HepG2 (cell line): ENCODE data around the gene SIAH1. TPM values are rescaled to one million over a fixed set of nuclear protein-coding genes. Genes with fewer than 3 reads are reported as not detected.

Source experiments
- ARID3A ChIP-seq: IDR thresholded peaks from 2 replicates; pipeline ENCODE4 v1.6.1; 2012; ENCODE audit warnings: low read depth, low read length, improper control_type of control experiment
- BRD4 ChIP-seq: sonication (generic); formaldehyde crosslinking; IDR thresholded peaks from 2 replicates; pipeline ENCODE4 v1.4.0; 2020; ENCODE audit warnings: missing genetic modification reagents
- CAMTA2 ChIP-seq: sonication (generic); formaldehyde crosslinking; IDR thresholded peaks from 2 replicates; pipeline ENCODE4 v1.4.0; 2020; ENCODE audit warnings: mild to moderate bottlenecking, missing genetic modification reagents, borderline replicate concordance
- CBX2 ChIP-seq, 2 experiments: fragments of 200-600 bp in 1 of 2; sonication (generic); formaldehyde crosslinking in 1 of 2; IDR thresholded peaks; 2 replicates each; pipeline versions ENCODE4 v1.7.0 to v1.8.1; 2018 to 2022; ENCODE audit warnings: low read depth in 2 of 2, low read length in 1 of 2, mild to moderate bottlenecking in 1 of 2, missing genetic modification reagents in 1 of 2
- FIP1L1 ChIP-seq: fragments of 200-400 bp; formaldehyde crosslinking; IDR thresholded peaks from 2 replicates; pipeline ENCODE4 v1.6.1; 2018; ENCODE audit warnings: low read depth, mild to moderate bottlenecking, low read length, moderate library complexity, borderline replicate concordance; ENCODE audit not compliant: insufficient read depth
- FOSL2 ChIP-seq: sonication (generic); formaldehyde crosslinking; IDR thresholded peaks from 2 replicates; pipeline ENCODE4 v1.4.0; 2020; ENCODE audit warnings: missing genetic modification reagents
- GZF1 ChIP-seq: sonication (generic); formaldehyde crosslinking; IDR thresholded peaks from 2 replicates; pipeline ENCODE4 v1.5.1; 2020; ENCODE audit warnings: mild to moderate bottlenecking, missing genetic modification reagents
- KAT7 ChIP-seq: IDR thresholded peaks from 2 replicates; pipeline ENCODE4 v1.6.1; 2018; ENCODE audit warnings: borderline replicate concordance, missing compliant biosample characterization
- KDM6A ChIP-seq: IDR thresholded peaks from 2 replicates; pipeline ENCODE4 v1.6.1; 2016; ENCODE audit warnings: low read depth
- KLF6 ChIP-seq: IDR thresholded peaks from 2 replicates; pipeline ENCODE4 v1.8.0; 2016; ENCODE audit warnings: missing biosample characterization, missing genetic modification reagents
- MAFF ChIP-seq: IDR thresholded peaks from 2 replicates; pipeline ENCODE4 v1.6.1; 2011; ENCODE audit warnings: low read depth, low read length, improper control_type of control experiment
- MTA3 ChIP-seq: sonication (generic); formaldehyde crosslinking; IDR thresholded peaks from 2 replicates; pipeline ENCODE4 v1.4.0; 2020; ENCODE audit warnings: missing genetic modification reagents
- MXD4 ChIP-seq: IDR thresholded peaks from 2 replicates; pipeline ENCODE4 v1.6.1; 2016; ENCODE audit warnings: mild to moderate bottlenecking, missing biosample characterization, missing genetic modification reagents
- NFKBIZ ChIP-seq: IDR thresholded peaks from 2 replicates; pipeline ENCODE4 v1.6.1; 2018; ENCODE audit warnings: missing genetic modification reagents, missing compliant biosample characterization
- POGZ ChIP-seq: sonication (generic); formaldehyde crosslinking; IDR thresholded peaks from 2 replicates; pipeline ENCODE4 v1.4.0; 2020; ENCODE audit warnings: mild to moderate bottlenecking, missing genetic modification reagents
- SMC3 ChIP-seq: IDR thresholded peaks from 2 replicates; pipeline ENCODE4 v1.6.1; 2011; ENCODE audit warnings: low read length, improper control_type of control experiment
- SPEN ChIP-seq: sonication (generic); formaldehyde crosslinking; IDR thresholded peaks from 2 replicates; pipeline ENCODE4 v1.5.1; 2020; ENCODE audit warnings: low read depth, mild to moderate bottlenecking, missing genetic modification reagents
- TEAD3 ChIP-seq: optimal IDR thresholded peaks from 2 replicates; pipeline ENCODE3; 2016; ENCODE audit warnings: borderline replicate concordance
- ZBTB42 ChIP-seq: sonication (generic); formaldehyde crosslinking; IDR thresholded peaks from 2 replicates; pipeline ENCODE4 v1.5.0; 2020; ENCODE audit warnings: mild to moderate bottlenecking, missing genetic modification reagents
- ZNF225 ChIP-seq: sonication (generic); formaldehyde crosslinking; IDR thresholded peaks from 2 replicates; pipeline ENCODE4 v1.4.0; 2020; ENCODE audit warnings: mild to moderate bottlenecking, missing genetic modification reagents
- ZNF331 ChIP-seq: sonication (generic); formaldehyde crosslinking; IDR thresholded peaks from 2 replicates; pipeline ENCODE4 v1.4.0; 2020; ENCODE audit warnings: missing genetic modification reagents
- ZNF558 ChIP-seq: sonication (generic); formaldehyde crosslinking; IDR thresholded peaks from 2 replicates; pipeline ENCODE4 v1.9.0; 2022; ENCODE audit warnings: mild to moderate bottlenecking, missing genetic modification reagents, borderline replicate concordance
- ZNF614 ChIP-seq: IDR thresholded peaks from 2 replicates; pipeline ENCODE4 v1.6.1; 2018; ENCODE audit warnings: missing biosample characterization, missing genetic modification reagents, inconsistent platforms, borderline replicate concordance
- polyA plus RNA-seq, 8 experiments: library from polyadenylated mRNA; depleted of rRNA in 3 of 8; stranded (reverse) in 7 of 8; unstranded in 1 of 8; fragments of >200 nt; fragmentation: Illumina TruSeq in 4 of 8; extraction: Trizol in 4 of 8; gene quantifications; 2 replicates each; pipeline versions ENCODE4 v1.2.1 to v1.2.3, GENCODE V29; 2011 to 2016; ENCODE audit warnings: low read depth in 4 of 8, missing spikeins in 1 of 8, mixed read lengths in 1 of 8; ENCODE audit not compliant: insufficient read depth in 1 of 8
- total RNA-seq, 5 experiments: library from RNA; depleted of rRNA; stranded (reverse); fragments of >200 nt; fragmentation: Illumina TruSeq; extraction: Trizol; gene quantifications; 2 replicates each; pipeline ENCODE4 v1.2.3, GENCODE V29; 2016; ENCODE audit warnings: low read depth in 1 of 5
- TF ChIP-seq, protein P1 (sequence below), 2 experiments: sonication (generic) in 1 of 2; formaldehyde crosslinking in 1 of 2; IDR thresholded peaks; 2 replicates each; pipeline versions ENCODE4 v1.4.0 to v1.6.1; 2018 to 2020; ENCODE audit warnings: missing genetic modification reagents in 2 of 2, borderline replicate concordance in 1 of 2, low read depth in 1 of 2, mild to moderate bottlenecking in 1 of 2, missing biosample characterization in 1 of 2
- TF ChIP-seq, protein P2 (sequence below): sonication (generic); formaldehyde crosslinking; IDR thresholded peaks from 2 replicates; pipeline ENCODE4 v1.5.0; 2020; ENCODE audit warnings: mild to moderate bottlenecking, missing genetic modification reagents

SIAH1 gene
- total and polyA plus RNA-seq, 2 of the 13 experiments (the other 11 are each of a cell fraction or from before 2014, with no cell fraction given), result 16.0 to 28.6 TPM

DNA sequence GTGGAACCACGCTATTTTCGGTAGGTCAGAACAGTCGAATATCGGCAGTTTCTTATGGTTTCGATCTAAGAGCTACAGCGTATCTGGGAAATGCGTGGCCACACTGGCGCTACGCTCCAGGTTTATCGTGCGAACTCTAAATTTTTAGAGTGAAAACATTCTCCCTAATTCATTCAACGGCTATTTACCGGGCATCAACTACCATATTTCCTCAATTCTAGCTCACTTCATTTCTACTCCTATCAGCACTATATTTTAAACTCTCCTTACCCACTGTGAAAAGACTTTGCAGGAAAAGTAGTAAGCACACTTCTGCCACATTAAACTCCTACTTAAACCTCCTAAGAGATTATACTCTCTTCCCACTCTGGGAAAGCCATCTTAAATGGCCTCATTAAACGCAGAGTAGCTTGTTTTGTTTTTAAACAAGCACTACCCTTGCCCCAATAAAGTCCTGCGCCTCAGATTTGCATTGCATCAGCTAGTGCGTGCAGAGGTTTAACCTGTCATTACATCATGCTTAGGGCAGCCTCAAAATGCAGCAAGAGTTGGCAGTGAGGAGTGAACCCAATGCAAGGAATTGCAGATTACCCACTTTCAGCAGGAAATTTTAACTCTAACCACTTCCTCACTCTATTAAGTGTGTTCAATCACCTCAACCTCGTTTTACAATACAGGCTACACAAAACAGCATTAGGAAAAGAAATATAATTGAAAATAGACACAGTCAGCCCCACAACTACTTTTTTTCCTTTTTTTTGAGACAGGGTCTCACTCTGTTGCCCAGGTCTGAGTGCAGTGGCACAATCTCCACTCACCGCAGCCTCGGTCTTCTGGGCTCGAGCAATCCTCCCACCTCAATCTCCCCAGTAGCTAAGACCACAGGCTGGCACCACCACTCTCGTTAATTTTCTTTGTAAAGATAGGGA, 18.8 kb downstream of the SIAH1 start (continued):
- TF ChIP-seq CBX2 (IDR thresholded peaks at IDR 0.05; ENCODE audit: low read depth, low read length) (no peak), CBX2 (CRISPR knock-in tag; IDR thresholded peaks at IDR 0.05; ENCODE audit: low read depth) (no peak), MAFF (no peak), FIP1L1 (no peak), ARID3A (peak; percentile 77), MTA3 (CRISPR knock-in tag) (no peak), ZNF614 (CRISPR knock-in tag) (peak; percentile 49; the same call in 1 of the 2 replicates), ZNF225 (CRISPR knock-in tag) (no peak), POGZ (peak; percentile 5; the same call in 1 of the 2 replicates), BRD4 (no peak), TEAD3 (CRISPR knock-in tag) (peak; percentile 71), KAT7 (CRISPR knock-in tag) (no peak; the same call in none of the 2 replicates), KDM6A (CRISPR knock-in tag) (0 out of 2 replicates have a peak, but pooled peaks have one; percentile 15), SMC3 (no peak), SPEN (CRISPR knock-in tag) (no peak), ZBTB42 (CRISPR knock-in tag) (no peak), GZF1 (CRISPR knock-in tag) (peak; percentile 92; the same call in 1 of the 2 replicates), MXD4 (no peak), ZNF558 (no peak), ZNF331 (CRISPR knock-in tag) (peak; percentile 55; the same call in 1 of the 2 replicates), CAMTA2 (no peak), FOSL2 (CRISPR knock-in tag) (peak; percentile 68), NFKBIZ (CRISPR knock-in tag) (peak; percentile 86), KLF6 (CRISPR knock-in tag) (peak; percentile 90; the same call in 1 of the 2 replicates)
- TF ChIP-seq, protein P1, sequence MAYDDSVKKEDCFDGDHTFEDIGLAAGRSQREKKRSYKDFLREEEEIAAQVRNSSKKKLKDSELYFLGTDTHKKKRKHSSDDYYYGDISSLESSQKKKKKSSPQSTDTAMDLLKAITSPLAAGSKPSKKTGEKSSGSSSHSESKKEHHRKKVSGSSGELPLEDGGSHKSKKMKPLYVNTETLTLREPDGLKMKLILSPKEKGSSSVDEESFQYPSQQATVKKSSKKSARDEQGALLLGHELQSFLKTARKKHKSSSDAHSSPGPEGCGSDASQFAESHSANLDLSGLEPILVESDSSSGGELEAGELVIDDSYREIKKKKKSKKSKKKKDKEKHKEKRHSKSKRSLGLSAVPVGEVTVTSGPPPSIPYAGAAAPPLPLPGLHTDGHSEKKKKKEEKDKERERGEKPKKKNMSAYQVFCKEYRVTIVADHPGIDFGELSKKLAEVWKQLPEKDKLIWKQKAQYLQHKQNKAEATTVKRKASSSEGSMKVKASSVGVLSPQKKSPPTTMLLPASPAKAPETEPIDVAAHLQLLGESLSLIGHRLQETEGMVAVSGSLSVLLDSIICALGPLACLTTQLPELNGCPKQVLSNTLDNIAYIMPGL (CRISPR knock-in tag; IDR thresholded peaks at IDR 0.05; ENCODE audit: borderline replicate concordance in 1 of 2, low read depth in 1 of 2), result no peak
- TF ChIP-seq, protein P2, sequence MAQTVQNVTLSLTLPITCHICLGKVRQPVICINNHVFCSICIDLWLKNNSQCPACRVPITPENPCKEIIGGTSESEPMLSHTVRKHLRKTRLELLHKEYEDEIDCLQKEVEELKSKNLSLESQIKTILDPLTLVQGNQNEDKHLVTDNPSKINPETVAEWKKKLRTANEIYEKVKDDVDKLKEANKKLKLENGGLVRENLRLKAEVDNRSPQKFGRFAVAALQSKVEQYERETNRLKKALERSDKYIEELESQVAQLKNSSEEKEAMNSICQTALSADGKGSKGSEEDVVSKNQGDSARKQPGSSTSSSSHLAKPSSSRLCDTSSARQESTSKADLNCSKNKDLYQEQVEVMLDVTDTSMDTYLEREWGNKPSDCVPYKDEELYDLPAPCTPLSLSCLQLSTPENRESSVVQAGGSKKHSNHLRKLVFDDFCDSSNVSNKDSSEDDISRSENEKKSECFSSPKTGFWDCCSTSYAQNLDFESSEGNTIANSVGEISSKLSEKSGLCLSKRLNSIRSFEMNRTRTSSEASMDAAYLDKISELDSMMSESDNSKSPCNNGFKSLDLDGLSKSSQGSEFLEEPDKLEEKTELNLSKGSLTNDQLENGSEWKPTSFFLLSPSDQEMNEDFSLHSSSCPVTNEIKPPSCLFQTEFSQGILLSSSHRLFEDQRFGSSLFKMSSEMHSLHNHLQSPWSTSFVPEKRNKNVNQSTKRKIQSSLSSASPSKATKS (CRISPR knock-in tag), result no peak
